Measurements from ENCODE around the gene NPM3. TPM values are rescaled to one million over a fixed set of nuclear protein-coding genes. Genes with fewer than 3 reads are reported as not detected.

Gene NPM3
- total RNA-seq, 1 experiment from 2014 or later, result 260 TPM

DNA sequence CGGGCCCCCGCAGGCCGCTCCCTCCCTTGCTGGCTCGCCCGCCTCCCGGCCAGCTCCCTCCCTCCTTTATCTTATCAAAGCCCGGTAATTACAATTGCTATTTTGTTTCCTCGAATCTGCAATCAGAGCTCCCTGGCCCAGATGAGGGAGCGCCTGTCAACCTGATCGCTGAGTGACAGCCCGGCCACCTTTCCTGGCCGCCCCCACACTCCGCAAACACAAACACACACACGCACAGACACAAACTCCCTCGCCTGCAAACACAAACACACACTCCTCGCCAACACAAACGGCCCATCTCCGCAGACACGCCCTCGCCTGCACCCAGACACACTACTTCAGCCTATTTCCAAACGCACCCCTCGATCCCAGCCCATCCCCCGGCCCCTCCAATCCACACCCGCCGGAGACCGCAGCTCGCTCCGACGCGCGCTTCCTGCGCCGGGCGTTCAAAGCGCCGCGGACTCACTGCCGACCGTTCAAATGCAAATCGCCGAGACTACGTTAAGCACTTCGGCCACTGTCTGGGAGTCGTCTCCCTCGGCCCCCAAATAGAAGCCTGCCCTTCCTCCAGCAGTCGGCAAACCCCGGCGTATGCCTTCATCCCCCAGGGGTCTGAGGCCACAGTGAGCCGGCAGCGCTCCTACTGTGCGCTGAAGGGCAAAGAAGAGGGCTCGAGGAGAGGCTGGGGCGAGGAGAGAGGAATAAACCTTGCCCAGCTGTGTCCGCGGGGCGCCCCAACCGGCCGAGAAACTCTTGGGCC is 4.3 kb downstream of the NPM3 start (continued):
- TF ChIP-seq, protein P1, sequence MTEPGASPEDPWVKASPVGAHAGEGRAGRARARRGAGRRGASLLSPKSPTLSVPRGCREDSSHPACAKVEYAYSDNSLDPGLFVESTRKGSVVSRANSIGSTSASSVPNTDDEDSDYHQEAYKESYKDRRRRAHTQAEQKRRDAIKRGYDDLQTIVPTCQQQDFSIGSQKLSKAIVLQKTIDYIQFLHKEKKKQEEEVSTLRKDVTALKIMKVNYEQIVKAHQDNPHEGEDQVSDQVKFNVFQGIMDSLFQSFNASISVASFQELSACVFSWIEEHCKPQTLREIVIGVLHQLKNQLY (CRISPR knock-in tag; IDR thresholded peaks at IDR 0.05), result no peak
- peak; percentile 78; the same call in 1 of the 2 replicates for TF ChIP-seq ZNF423 (CRISPR knock-in tag; IDR thresholded peaks at IDR 0.05)
- 0 out of 2 replicates have a peak, but pooled peaks have one; percentile 23 for TF ChIP-seq ZBTB21 (CRISPR knock-in tag; IDR thresholded peaks at IDR 0.05; ENCODE audit: borderline replicate concordance)
- TF ChIP-seq ZNF232 (CRISPR knock-in tag; IDR thresholded peaks at IDR 0.05), result no peak
- TF ChIP-seq, protein P2, sequence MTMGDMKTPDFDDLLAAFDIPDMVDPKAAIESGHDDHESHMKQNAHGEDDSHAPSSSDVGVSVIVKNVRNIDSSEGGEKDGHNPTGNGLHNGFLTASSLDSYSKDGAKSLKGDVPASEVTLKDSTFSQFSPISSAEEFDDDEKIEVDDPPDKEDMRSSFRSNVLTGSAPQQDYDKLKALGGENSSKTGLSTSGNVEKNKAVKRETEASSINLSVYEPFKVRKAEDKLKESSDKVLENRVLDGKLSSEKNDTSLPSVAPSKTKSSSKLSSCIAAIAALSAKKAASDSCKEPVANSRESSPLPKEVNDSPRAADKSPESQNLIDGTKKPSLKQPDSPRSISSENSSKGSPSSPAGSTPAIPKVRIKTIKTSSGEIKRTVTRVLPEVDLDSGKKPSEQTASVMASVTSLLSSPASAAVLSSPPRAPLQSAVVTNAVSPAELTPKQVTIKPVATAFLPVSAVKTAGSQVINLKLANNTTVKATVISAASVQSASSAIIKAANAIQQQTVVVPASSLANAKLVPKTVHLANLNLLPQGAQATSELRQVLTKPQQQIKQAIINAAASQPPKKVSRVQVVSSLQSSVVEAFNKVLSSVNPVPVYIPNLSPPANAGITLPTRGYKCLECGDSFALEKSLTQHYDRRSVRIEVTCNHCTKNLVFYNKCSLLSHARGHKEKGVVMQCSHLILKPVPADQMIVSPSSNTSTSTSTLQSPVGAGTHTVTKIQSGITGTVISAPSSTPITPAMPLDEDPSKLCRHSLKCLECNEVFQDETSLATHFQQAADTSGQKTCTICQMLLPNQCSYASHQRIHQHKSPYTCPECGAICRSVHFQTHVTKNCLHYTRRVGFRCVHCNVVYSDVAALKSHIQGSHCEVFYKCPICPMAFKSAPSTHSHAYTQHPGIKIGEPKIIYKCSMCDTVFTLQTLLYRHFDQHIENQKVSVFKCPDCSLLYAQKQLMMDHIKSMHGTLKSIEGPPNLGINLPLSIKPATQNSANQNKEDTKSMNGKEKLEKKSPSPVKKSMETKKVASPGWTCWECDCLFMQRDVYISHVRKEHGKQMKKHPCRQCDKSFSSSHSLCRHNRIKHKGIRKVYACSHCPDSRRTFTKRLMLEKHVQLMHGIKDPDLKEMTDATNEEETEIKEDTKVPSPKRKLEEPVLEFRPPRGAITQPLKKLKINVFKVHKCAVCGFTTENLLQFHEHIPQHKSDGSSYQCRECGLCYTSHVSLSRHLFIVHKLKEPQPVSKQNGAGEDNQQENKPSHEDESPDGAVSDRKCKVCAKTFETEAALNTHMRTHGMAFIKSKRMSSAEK (CRISPR knock-in tag; IDR thresholded peaks at IDR 0.05; ENCODE audit: borderline replicate concordance), result no peak
- no peak for TF ChIP-seq JAZF1 (CRISPR knock-in tag; IDR thresholded peaks at IDR 0.05)
- peak; percentile 79; the same call in 1 of the 2 replicates for TF ChIP-seq NFE2L1 (CRISPR knock-in tag; IDR thresholded peaks at IDR 0.05)
- TF ChIP-seq PRRX2 (CRISPR knock-in tag; IDR thresholded peaks at IDR 0.05), result no peak
- TF ChIP-seq ZNF281 (CRISPR knock-in tag; IDR thresholded peaks at IDR 0.05), result peak; percentile 22; the same call in 1 of the 2 replicates
- TF ChIP-seq, protein P3, sequence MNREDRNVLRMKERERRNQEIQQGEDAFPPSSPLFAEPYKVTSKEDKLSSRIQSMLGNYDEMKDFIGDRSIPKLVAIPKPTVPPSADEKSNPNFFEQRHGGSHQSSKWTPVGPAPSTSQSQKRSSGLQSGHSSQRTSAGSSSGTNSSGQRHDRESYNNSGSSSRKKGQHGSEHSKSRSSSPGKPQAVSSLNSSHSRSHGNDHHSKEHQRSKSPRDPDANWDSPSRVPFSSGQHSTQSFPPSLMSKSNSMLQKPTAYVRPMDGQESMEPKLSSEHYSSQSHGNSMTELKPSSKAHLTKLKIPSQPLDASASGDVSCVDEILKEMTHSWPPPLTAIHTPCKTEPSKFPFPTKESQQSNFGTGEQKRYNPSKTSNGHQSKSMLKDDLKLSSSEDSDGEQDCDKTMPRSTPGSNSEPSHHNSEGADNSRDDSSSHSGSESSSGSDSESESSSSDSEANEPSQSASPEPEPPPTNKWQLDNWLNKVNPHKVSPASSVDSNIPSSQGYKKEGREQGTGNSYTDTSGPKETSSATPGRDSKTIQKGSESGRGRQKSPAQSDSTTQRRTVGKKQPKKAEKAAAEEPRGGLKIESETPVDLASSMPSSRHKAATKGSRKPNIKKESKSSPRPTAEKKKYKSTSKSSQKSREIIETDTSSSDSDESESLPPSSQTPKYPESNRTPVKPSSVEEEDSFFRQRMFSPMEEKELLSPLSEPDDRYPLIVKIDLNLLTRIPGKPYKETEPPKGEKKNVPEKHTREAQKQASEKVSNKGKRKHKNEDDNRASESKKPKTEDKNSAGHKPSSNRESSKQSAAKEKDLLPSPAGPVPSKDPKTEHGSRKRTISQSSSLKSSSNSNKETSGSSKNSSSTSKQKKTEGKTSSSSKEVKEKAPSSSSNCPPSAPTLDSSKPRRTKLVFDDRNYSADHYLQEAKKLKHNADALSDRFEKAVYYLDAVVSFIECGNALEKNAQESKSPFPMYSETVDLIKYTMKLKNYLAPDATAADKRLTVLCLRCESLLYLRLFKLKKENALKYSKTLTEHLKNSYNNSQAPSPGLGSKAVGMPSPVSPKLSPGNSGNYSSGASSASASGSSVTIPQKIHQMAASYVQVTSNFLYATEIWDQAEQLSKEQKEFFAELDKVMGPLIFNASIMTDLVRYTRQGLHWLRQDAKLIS (CRISPR knock-in tag; IDR thresholded peaks at IDR 0.05; ENCODE audit: borderline replicate concordance), result no peak
- TF ChIP-seq E2F5 (CRISPR knock-in tag; IDR thresholded peaks at IDR 0.05), result 0 out of 2 replicates have a peak, but pooled peaks have one; percentile 7
- no peak for TF ChIP-seq IRF1 (CRISPR knock-in tag; IDR thresholded peaks at IDR 0.05)
- peak; percentile 56; the same call in 1 of the 2 replicates for TF ChIP-seq MYBL2 (CRISPR knock-in tag; IDR thresholded peaks at IDR 0.05)
- TF ChIP-seq SP1 (CRISPR knock-in tag; conservative IDR thresholded peaks at IDR 0.05), result 0 out of 2 replicates have a peak, but pooled peaks have one; percentile 25
- no peak for TF ChIP-seq PREB (CRISPR knock-in tag; IDR thresholded peaks at IDR 0.05; ENCODE audit: borderline replicate concordance)
